T-cell (primary cell): ENCODE results near the gene ADCY10. TPM values are rescaled to one million over a fixed set of nuclear protein-coding genes. Genes with fewer than 3 reads are reported as not detected.

Experiments used
- ATAC-seq, 4 experiments: fragments of 200-7000 bp in 3 of 4; fragments of 150-1000 bp in 1 of 4; cut with Tn5 transposase; replicated peaks in 1 of 4; 1 replicate in 3 of 4; 2 replicates in 1 of 4; pipeline ENCODE4 v1.10.0; 2021; ENCODE audit warnings: moderate library complexity in 3 of 4, mild to moderate bottlenecking in 2 of 4, moderate number of reproducible peaks in 1 of 4
- CTCF ChIA-PET, 2 donors: fragments of 300-600 bp; sonication (Branson Sonifier 250); formaldehyde crosslinking; loops; one replicate each; lab custom pipeline; 2022; ENCODE audit warnings: antibody characterized with exemption in 2 of 2; lab: Charles Lee
- POLR2A ChIA-PET, 2 donors: fragments of 300-600 bp; sonication (Branson Sonifier 250); formaldehyde crosslinking; loops; one replicate each; lab custom pipeline; 2022; ENCODE audit warnings: antibody characterized with exemption in 2 of 2; lab: Charles Lee
- DNase-seq, 35 experiments: peaks; one replicate each; pipeline versions ENCODE4 v3.0.0 to v3.0.0-alpha.2; 2013 to 2023
- H3K27ac ChIP-seq: one replicate; pipeline ENCODE4 v1.5.1; 2013; ENCODE audit warnings: low read length
- H3K27me3 ChIP-seq, 2 experiments: replicated peaks in 1 of 2; 1 replicate in 1 of 2; 2 replicates in 1 of 2; pipeline versions ENCODE4 v1.6.1 to v1.7.0; 2013; ENCODE audit warnings: low read length in 1 of 2, mixed read lengths in 1 of 2; ENCODE audit not compliant: control insufficient read depth in 2 of 2, insufficient read depth in 2 of 2; ENCODE audit errors: extremely low read depth in 1 of 2
- H3K36me3 ChIP-seq, 2 donors: 1 replicate in 1 of 2; 2 replicates in 1 of 2; pipeline versions ENCODE4 v1.6.1 to v1.7.0; 2013; ENCODE audit warnings: low read length in 1 of 2; ENCODE audit not compliant: control insufficient read depth in 2 of 2, insufficient read depth in 1 of 2; ENCODE audit errors: extremely low read depth in 1 of 2
- H3K4me1 ChIP-seq, 2 experiments: 1 replicate in 1 of 2; 2 replicates in 1 of 2; pipeline versions ENCODE4 v1.6.1 to v1.7.0; 2013; ENCODE audit warnings: low read length in 2 of 2, mixed read lengths in 1 of 2; ENCODE audit not compliant: insufficient read depth in 2 of 2, control insufficient read depth in 1 of 2; ENCODE audit errors: extremely low read depth in 1 of 2
- H3K4me3 ChIP-seq, 2 donors: 1 replicate in 1 of 2; 2 replicates in 1 of 2; pipeline versions ENCODE4 v1.5.1 to v1.7.0; 2013; ENCODE audit warnings: mild to moderate bottlenecking in 2 of 2, low read length in 1 of 2, moderate library complexity in 1 of 2; ENCODE audit not compliant: control insufficient read depth in 1 of 2; ENCODE audit errors: extremely low read depth in 1 of 2
- H3K9me3 ChIP-seq: 2 replicates; pipeline ENCODE4 v1.7.0; 2013
- H3K27ac Mint-ChIP-seq, 2 donors: one replicate each; pipeline ENCODE4 v1.8.0; 2020 to 2021; ENCODE audit warnings: mild to moderate bottlenecking in 2 of 2, mixed read lengths in 2 of 2
- H3K27me3 Mint-ChIP-seq, 2 donors: one replicate each; pipeline ENCODE4 v1.8.0; 2021 to 2022; ENCODE audit warnings: mixed read lengths in 2 of 2
- H3K36me3 Mint-ChIP-seq: one replicate; pipeline ENCODE4 v1.8.0; 2021; ENCODE audit warnings: mixed read lengths
- H3K4me1 Mint-ChIP-seq, 3 donors: one replicate each; pipeline ENCODE4 v1.8.0; 2020 to 2022; ENCODE audit warnings: mixed read lengths in 3 of 3, mild to moderate bottlenecking in 1 of 3
- H3K4me3 Mint-ChIP-seq, 3 donors: one replicate each; pipeline ENCODE4 v1.8.0; 2020 to 2022; ENCODE audit warnings: mild to moderate bottlenecking in 3 of 3, mixed read lengths in 3 of 3, moderate library complexity in 3 of 3
- H3K9me3 Mint-ChIP-seq, 3 donors: one replicate each; pipeline ENCODE4 v1.8.0; 2020 to 2022; ENCODE audit warnings: mixed read lengths in 3 of 3
- WGBS: methylation state at CpG from one replicate; pipeline ENCODE4 v1.1.5; 2013; ENCODE audit warnings: missing lambda C conversion rate; ENCODE audit not compliant: insufficient coverage; 5-methylcytosine and 5-hydroxymethylcytosine counted together
- total RNA-seq, 35 experiments: library from RNA in 6 of 35; stranded (reverse) in 6 of 35; fragments of 120-200 nt in 1 of 35; gene quantifications; one replicate each; pipeline versions ENCODE4 v1.2.1 to v1.2.4 and lab custom pipeline; 2013 to 2026

ADCY10 gene
- total RNA-seq, 5 donors from 2014 or later (not counting 1 experiment from before 2014, with no cell fraction given) = 0.06 to 0.82 (median 0.44) TPM

DNA sequence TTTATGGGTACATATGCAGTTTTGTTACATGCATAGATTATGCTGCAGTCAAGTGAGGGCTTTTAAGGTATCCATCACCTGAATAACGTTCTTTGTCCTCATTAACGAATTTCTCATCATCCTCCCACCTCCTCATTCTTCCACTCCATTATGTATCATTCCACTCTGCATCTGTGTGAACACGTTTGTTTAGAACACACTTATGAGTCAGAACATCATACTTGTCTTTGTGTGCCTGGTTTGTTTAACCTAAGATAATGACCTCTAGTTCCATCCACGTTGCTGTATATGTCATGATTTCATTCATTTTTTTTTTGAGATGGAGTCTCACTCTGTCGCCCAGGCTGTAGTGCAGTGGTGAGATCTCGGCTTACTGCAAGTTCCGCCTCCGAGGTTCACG lies 29.6 kb upstream of the ADCY10 start:
- Histone ChIP-seq H3K4me3 (no peak overlapping the region), H3K4me1 (peaks cover 0 to 9% of the 10 kb centered on the region in 2 experiments), H3K9me3 (no peaks in the 10 kb centered on the region), H3K27ac (no peak overlapping the region), H3K36me3 (no peaks in the 10 kb centered on the region), H3K27me3 (no peaks in the 10 kb centered on the region)
- H3K27me3 Mint-ChIP-seq = no peaks in the 10 kb centered on the region
- H3K27ac Mint-ChIP-seq = no peak overlapping the region
- POLR2A ChIA-PET = no interaction called here
- CTCF ChIA-PET = no interaction called here
- ATAC-seq (no peak), DNase-seq (no peak)
- H3K4me3 Mint-ChIP-seq = no peak overlapping the region
- peaks cover 39 to 53% (median 53%) of the 10 kb centered on the region in 3 donors for H3K4me1 Mint-ChIP-seq
- peaks cover 0 to 4% (median 0%) of the 10 kb centered on the region in 3 donors for H3K9me3 Mint-ChIP-seq
- peaks cover 14% of the 10 kb centered on the region for H3K36me3 Mint-ChIP-seq
- WGBS = 100% methylated on average over 8 of the region's 9 CpGs

DNA sequence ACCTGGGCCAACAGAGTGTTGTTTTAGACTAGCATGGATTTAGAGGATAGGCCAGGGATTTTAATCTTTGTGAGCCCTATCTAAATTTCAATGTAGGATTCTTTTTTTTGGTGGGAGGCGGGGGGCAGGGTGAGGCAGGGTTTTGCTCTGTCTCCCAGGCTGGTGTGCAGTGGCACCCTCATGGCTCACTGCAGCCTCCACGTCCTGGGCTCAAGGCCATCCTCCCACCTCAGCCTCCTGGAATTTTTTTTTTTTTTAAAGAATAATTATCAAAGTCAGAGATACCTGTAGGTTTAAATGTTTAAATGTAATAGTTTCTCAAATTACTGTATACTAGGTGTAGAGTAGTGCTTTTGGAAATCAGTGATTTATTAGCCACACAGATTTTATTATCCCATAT lies 26.3 kb upstream of the ADCY10 start:
- ChIA-PET POLR2A (no interaction called here), CTCF (no interaction called here)
- H3K4me3 Mint-ChIP-seq = no peak overlapping the region
- peaks cover 14% of the 10 kb centered on the region for H3K36me3 Mint-ChIP-seq
- ATAC-seq (no peak), DNase-seq (no peak)
- H3K27me3 Mint-ChIP-seq = no peaks in the 10 kb centered on the region
- no peak overlapping the region for H3K27ac Mint-ChIP-seq
- no peaks in the 10 kb centered on the region for H3K27me3 ChIP-seq
- H3K9me3 ChIP-seq = no peaks in the 10 kb centered on the region
- H3K9me3 Mint-ChIP-seq = peaks cover 0 to 4% (median 0%) of the 10 kb centered on the region in 3 donors
- peaks cover 2 to 11% of the 10 kb centered on the region in 2 experiments for H3K4me1 ChIP-seq
- H3K27ac ChIP-seq = no peak overlapping the region
- H3K4me1 Mint-ChIP-seq = peaks cover 29 to 39% (median 36%) of the 10 kb centered on the region in 3 donors
- no peak overlapping the region for H3K4me3 ChIP-seq
- no CpG with 5 or more reads among the region's 2 CpGs for WGBS
- no peaks in the 10 kb centered on the region for H3K36me3 ChIP-seq

DNA sequence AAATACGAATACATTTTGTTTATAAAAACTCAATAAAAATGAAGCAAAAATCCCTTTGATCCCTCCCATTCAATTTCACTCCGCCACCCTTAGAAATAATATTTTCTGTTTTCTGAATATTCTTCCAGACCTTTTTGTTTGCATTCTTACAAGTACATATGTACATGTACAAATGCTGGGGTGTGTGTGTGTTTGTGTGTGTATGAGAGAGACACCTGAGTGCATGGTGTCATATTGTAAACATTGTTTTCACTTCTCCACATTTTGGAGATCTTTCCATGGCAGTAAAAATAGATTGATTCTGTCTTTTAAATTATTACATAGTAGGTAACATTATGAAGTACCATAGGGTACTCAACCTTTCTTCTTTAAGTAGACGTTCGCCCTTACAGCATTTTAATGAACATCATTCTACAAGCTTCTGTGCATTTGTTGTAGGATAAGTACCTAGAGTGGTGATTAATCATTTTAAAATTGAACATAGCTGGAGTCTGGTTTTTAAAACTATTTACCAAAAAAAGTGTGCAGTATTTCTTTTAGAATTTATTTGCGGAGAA lies 24.2 kb upstream of the ADCY10 start:
- Histone ChIP-seq H3K4me3 (no peak overlapping the region), H3K4me1 (peaks cover 6 to 25% of the 10 kb centered on the region in 2 experiments), H3K36me3 (no peaks in the 10 kb centered on the region), H3K27ac (no peak overlapping the region), H3K27me3 (no peaks in the 10 kb centered on the region), H3K9me3 (no peaks in the 10 kb centered on the region)
- H3K4me1 Mint-ChIP-seq = peaks cover 36 to 51% (median 46%) of the 10 kb centered on the region in 3 donors
- no peaks in the 10 kb centered on the region for H3K9me3 Mint-ChIP-seq
- H3K27me3 Mint-ChIP-seq = no peaks in the 10 kb centered on the region
- peaks cover 2% of the 10 kb centered on the region for H3K36me3 Mint-ChIP-seq
- ATAC-seq = no peak
- H3K4me3 Mint-ChIP-seq = peak overlapping the region; percentile 87 to 96 (median 95)
- peak overlapping the region; percentile 79 to 96 for H3K27ac Mint-ChIP-seq
- DNase-seq = peak in 1 of 35 experiments; percentile 9
- ChIA-PET POLR2A (interaction anchor here in 1 of 2 donors (0.6 kb wide), 2 partner anchors 28 to 67 kb away, joined by 3 to 4 read pairs; no protein-coding TSS in a partner anchor), CTCF (no interaction called here)
- WGBS = no CpG with 5 or more reads among the region's 5 CpGs

DNA sequence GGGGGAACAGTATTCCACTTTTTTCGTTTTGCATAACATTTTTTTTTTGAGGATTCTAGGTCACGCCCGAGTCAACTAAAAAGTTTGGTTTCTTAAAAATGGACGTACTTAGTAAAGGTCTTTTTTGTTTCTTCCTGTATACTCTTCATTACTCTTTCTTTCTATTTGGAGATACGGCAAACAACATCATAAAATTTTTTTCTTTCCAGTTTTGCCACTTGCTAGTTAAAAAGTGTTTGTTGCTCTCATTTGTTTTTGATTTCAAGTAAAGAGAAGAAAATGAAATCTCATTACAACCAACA lies 23.7 kb upstream of the ADCY10 start:
- Mint-ChIP-seq H3K36me3 (peaks cover 5% of the 10 kb centered on the region), H3K4me3 (peak overlapping the region; percentile 87 to 96 (median 95)), H3K9me3 (no peaks in the 10 kb centered on the region), H3K4me1 (peaks cover 36 to 56% (median 50%) of the 10 kb centered on the region in 3 donors), H3K27me3 (no peaks in the 10 kb centered on the region), H3K27ac (peak overlapping the region; percentile 91 to 96)
- H3K4me3 ChIP-seq = peak overlapping the region; percentile 81 to 83
- no peaks in the 10 kb centered on the region for H3K36me3 ChIP-seq
- DNase-seq (no peak), ATAC-seq (no peak)
- POLR2A ChIA-PET = interaction anchor here in 1 of 2 donors (0.6 kb wide), 1 partner anchor 323 kb away, joined by 3 read pairs; no protein-coding TSS in a partner anchor
- CTCF ChIA-PET = interaction anchor here in 1 of 2 donors (0.5 to 2.6 kb wide), 4 partner anchors 145 to 717 kb away, joined by 3 to 10 read pairs (median 4); partner anchors contain the start of gene POU2F1
- H3K4me1 ChIP-seq = peaks cover 6 to 25% of the 10 kb centered on the region in 2 experiments
- H3K27me3 ChIP-seq = no peaks in the 10 kb centered on the region
- no CpG with 5 or more reads among the region's 5 CpGs for WGBS
- no peaks in the 10 kb centered on the region for H3K9me3 ChIP-seq
- peak overlapping the region; percentile 97 for H3K27ac ChIP-seq

DNA sequence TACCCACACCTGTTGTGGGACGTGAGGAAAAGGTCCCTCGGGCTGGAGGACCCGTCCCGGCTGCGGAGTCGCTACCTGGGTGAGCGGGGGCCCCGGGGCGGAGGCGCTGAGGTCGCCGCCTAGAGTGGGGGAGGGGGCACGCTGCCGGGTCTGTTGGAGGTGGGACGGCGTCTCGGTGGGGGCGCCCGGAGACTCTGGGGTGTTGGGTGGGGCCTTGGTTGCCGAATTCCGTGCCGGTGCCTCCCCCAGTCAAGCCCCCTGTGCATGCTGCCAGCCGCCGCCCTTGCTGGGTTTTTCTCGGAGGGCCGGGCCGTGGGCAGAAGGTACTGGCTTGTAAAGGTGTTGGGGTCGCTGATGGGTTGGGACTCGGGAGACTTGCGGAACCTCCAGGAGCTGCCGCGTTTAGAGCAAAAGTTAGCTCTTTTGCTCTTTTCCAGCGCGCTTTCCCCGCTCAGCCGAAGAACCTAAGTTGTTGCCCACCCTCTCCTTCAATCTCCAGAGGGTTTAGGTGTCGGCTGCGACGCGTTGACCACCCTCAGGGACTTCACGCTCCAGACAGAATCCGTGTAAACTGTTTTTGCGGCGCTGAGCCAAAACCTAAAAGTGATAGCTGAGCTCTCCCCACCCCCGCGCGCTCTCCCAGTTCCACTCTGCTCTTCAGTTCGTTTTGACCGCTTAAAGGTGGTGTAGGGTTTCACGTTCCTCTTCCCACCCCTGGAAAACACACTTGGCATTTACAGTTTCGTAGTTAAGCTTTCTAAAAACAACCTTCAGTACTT lies 23.2 kb upstream of the ADCY10 start, which contains the start of gene MPC2:
Gene MPC2, minus strand, starts transcription at position 143 of the 779 bp plus-strand sequence. CDS start 1,231 bp downstream, outside the sequence.
- Mint-ChIP-seq H3K4me3 (peak within 1 kb of the TSS; percentile 87 to 96 (median 95)), H3K27ac (peak within 1 kb of the TSS; percentile 99 to 100), H3K27me3 (no peaks in the 10 kb centered on the region), H3K9me3 (no peaks in the 10 kb centered on the region), H3K36me3 (peaks cover 5% of the 10 kb centered on the region), H3K4me1 (peaks cover 36 to 57% (median 52%) of the 10 kb centered on the region in 3 donors)
- ATAC-seq (peak; percentile 13 to 20 (median 18)), DNase-seq (peak in 34 of 35 experiments; percentile 32 to 74 (median 58))
- Histone ChIP-seq H3K27me3 (no peaks in the 10 kb centered on the region), H3K4me3 (peak within 1 kb of the TSS; percentile 81 to 83), H3K27ac (peak within 1 kb of the TSS; percentile 97), H3K9me3 (no peaks in the 10 kb centered on the region), H3K36me3 (no peaks in the 10 kb centered on the region), H3K4me1 (peaks cover 6 to 25% of the 10 kb centered on the region in 2 experiments)
- CTCF ChIA-PET = interaction anchor here in 1 of 2 donors (0.5 to 2.6 kb wide), 5 partner anchors 145 to 717 kb away, joined by 3 to 10 read pairs (median 4); partner anchors contain the start of gene POU2F1
- POLR2A ChIA-PET = interaction anchor here in 1 of 2 donors (0.6 to 1.3 kb wide), 3 partner anchors 19 to 1957 kb away, joined by 3 to 5 read pairs (median 3); partner anchors contain the start of gene SCYL3
- under 1% methylated on average over 27 of the region's 51 CpGs for WGBS
